GM13976 (cell line): ENCODE data around the gene ING5.
A peak's percentile ranks its signal among the peaks of the same experiment; 100 is the strongest.

ENCODE experiments used
- DNase-seq: peaks from one replicate; pipeline ENCODE4 v3.0.0; 2012; ENCODE audit warnings: low spot score
- in situ Hi-C: fragments of 300-500 bp; cut with MboI; formaldehyde crosslinking; loops from one replicate; pipeline ENCODE4 v1.12.0; 2022; ENCODE audit warnings: low sequenced_read_pairs, mixed read lengths, inconsistent platforms; ENCODE audit not compliant: unreplicated experiment
- TF ChIP-seq, protein P1 (sequence below): IDR thresholded peaks from 2 replicates; pipeline ENCODE4 v1.5.1; 2012; ENCODE audit warnings: borderline replicate concordance, mild to moderate bottlenecking; ENCODE audit not compliant: insufficient read depth; ENCODE audit errors: extremely low read depth, missing control alignments, control extremely low read depth

The ING5 gene

DNA sequence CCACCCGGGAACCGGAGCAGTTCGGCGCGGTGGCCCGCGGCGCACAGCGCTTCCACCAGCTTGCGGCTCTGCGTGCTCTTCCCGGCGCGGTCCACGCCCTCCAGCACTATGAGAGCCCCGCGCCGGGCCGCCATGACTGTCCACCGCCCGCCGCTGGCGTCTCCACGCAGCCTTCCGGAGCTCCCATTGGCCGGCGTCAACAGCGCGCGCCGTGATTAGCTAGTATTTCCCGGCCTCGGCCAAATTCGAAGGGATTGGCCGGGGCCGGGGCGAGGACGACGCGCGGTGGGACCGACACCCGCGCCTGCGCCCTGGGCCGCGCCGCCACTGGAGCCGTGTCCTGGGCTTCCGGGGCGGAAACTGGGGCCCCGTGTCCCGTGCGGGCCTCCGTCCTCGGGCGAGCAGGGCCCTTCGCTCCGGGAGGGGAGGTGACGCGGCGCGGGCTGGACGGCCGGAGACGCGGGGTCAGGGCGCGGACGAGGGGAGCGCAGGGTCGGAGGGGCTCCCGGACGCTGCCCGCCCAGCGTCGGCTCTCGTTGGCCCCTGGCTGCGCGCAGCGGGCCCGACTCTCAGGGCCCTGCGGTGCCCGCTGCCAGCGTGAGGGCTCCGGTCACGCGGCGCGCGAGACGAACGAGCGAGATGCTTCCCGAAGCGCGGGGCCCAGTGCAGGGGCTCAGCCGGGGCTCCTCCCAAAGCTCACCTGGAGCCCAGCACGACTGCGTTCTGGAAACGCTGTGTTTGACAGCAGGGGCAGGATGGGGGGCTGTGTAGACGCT lies 15.0 kb upstream of the ING5 start, which contains the start of gene DTYMK:
Gene DTYMK (minus strand): TSS at position 166 of the 776 bp plus-strand sequence. CDS start 32 bp downstream, at position 134.
- TF ChIP-seq, protein P1, sequence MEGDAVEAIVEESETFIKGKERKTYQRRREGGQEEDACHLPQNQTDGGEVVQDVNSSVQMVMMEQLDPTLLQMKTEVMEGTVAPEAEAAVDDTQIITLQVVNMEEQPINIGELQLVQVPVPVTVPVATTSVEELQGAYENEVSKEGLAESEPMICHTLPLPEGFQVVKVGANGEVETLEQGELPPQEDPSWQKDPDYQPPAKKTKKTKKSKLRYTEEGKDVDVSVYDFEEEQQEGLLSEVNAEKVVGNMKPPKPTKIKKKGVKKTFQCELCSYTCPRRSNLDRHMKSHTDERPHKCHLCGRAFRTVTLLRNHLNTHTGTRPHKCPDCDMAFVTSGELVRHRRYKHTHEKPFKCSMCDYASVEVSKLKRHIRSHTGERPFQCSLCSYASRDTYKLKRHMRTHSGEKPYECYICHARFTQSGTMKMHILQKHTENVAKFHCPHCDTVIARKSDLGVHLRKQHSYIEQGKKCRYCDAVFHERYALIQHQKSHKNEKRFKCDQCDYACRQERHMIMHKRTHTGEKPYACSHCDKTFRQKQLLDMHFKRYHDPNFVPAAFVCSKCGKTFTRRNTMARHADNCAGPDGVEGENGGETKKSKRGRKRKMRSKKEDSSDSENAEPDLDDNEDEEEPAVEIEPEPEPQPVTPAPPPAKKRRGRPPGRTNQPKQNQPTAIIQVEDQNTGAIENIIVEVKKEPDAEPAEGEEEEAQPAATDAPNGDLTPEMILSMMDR: no peak

DNA sequence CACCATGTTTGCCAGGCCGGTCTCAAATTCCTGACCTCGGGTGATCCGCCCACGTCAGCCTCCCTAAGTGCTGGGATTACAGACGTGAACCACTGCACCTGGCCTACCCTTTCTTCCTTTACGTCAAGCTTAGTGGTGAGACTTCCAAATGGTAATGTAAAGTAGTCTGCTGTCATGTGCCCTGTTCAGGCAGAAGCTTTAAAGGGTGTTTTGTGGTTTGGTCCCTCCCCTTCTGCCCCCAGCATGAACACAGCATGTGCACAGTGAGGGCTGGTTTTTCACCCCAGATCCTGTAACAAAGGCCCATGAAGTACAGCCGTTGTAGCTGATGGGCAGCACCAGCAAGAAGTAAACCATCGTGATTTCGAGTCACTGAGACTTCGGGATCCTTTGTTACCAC lies 12.5 kb upstream of the ING5 start:
- no peak for DNase-seq
- TF ChIP-seq, protein P1: no peak
- in situ Hi-C loops: no loop called here

More for the DNA sequence above, 15.0 kb upstream of the ING5 start, which contains the start of gene DTYMK:
- DNase-seq: peak; percentile 99
- in situ Hi-C loops: no loop called here

DNA sequence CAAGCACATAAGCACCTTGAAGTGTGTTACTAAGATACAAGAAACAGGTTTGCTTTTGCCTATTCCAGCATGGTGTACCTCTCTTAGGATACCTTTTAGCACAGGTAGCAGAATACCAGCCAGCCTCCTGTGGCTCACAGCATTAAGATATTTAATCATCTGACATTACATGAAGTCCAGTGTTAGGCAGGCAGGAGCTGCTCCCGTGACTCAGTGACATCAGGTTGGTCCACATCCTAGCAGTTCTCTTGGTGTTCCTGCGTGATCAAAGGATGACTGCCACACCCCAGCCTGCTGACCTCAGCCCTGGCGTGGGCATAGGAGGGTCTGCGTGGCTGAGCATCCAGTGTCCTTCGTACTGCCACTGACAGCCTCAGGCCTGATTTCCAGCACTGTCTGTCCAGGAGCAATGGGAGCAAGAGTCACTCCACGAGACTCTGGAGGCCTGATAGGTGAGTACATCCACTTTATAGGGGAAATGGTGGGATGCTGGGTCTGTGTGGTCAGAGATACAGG lies 11.6 kb upstream of the ING5 start:
- in situ Hi-C loops: no loop called here
- DNase-seq: no peak
- TF ChIP-seq, protein P1: no peak

GRCh38 chr2:241692448-241692847 lies 9.4 kb upstream of the ING5 start:
- in situ Hi-C loops: no loop called here
- TF ChIP-seq, protein P1: no peak
- DNase-seq: no peak

- in situ Hi-C loops: no loop called here
- no peak for DNase-seq
- TF ChIP-seq, protein P1: no peak
These were observed 6.2 kb upstream of the ING5 start for GRCh38 chr2:241695651-241696050.

- no peak for DNase-seq
- TF ChIP-seq, protein P1: peak; percentile 62
- in situ Hi-C loops: no loop called here
These were observed 765 bp upstream of the ING5 start for GRCh38 chr2:241701149-241701398.
